GM08714 (cell line): ENCODE data around the gene PDE3A.

Source experiments
- H3K4me3 ChIP-seq: fragments of 200-500 bp; sonication (Bioruptor generic); 2 replicates; pipeline ENCODE4 v1.5.1; 2014; ENCODE audit warnings: mild to moderate bottlenecking, low read length, inconsistent platforms
- ZNF274 ChIP-seq: IDR thresholded peaks from 2 replicates; pipeline ENCODE4 v1.6.1; 2012; ENCODE audit warnings: mild to moderate bottlenecking, low read depth, low read length

Gene PDE3A

GRCh38 chr12:20494851-20495250 lies 126.5 kb downstream of the PDE3A start:
- no peak overlapping the region for H3K4me3 ChIP-seq
- no peak for TF ChIP-seq ZNF274

- no peak for TF ChIP-seq ZNF274
- no peak overlapping the region for H3K4me3 ChIP-seq
These were observed 127.7 kb downstream of the PDE3A start for GRCh38 chr12:20495997-20496396.

- H3K4me3 ChIP-seq = no peak overlapping the region
- TF ChIP-seq ZNF274 = no peak
These were observed 129.4 kb downstream of the PDE3A start for GRCh38 chr12:20497707-20498106.

GRCh38 chr12:20501958-20502357 lies 133.6 kb downstream of the PDE3A start:
- no peak for TF ChIP-seq ZNF274
- no peak overlapping the region for H3K4me3 ChIP-seq

GRCh38 chr12:20503858-20504257 lies 135.5 kb downstream of the PDE3A start:
- no peak for TF ChIP-seq ZNF274
- H3K4me3 ChIP-seq = no peak overlapping the region

DNA sequence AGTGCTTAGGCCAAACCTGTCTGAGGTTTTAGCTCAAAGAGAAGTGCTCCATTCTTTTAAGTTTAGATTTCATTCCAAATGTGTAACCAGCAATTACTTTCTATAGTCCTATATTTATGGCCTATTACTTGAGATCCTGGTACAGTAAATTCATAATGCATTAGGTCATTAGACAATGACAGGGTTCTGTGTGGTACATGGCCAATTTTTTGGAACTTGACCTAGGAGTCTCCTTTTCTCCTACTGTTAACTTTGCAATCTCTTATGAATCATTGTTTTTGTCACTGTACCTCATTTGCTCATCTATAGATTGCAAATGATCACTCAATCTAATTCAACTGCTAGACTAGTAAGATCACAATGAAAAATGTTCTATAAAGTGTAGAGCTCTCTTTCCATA lies 136.7 kb downstream of the PDE3A start:
- no peak for TF ChIP-seq ZNF274
- no peak overlapping the region for H3K4me3 ChIP-seq

- no peak for TF ChIP-seq ZNF274
- no peak overlapping the region for H3K4me3 ChIP-seq
These were observed 138.7 kb downstream of the PDE3A start for GRCh38 chr12:20507056-20507455.

DNA sequence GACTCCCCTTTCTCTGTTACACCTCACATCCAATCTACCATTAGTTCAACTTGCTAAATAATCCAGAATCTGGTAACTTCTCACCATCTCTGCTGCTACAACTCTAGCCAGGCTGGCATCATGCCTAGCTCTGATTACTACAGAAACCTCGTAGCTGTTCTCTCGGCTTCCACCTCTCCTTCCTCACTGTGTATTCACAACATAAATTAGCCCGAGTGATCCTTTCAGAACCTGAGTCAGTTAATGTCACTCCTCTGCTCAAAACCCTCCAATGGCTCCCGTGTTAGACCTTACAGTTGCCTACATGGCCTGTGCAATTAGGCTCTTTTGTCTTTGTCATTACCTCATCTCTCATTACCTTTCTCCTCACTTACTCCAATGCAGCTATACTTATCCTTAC lies 139.4 kb downstream of the PDE3A start:
- TF ChIP-seq ZNF274 = no peak
- no peak overlapping the region for H3K4me3 ChIP-seq

- TF ChIP-seq ZNF274 = no peak
- no peak overlapping the region for H3K4me3 ChIP-seq
These were observed 140.0 kb downstream of the PDE3A start for GRCh38 chr12:20508359-20508758.

DNA sequence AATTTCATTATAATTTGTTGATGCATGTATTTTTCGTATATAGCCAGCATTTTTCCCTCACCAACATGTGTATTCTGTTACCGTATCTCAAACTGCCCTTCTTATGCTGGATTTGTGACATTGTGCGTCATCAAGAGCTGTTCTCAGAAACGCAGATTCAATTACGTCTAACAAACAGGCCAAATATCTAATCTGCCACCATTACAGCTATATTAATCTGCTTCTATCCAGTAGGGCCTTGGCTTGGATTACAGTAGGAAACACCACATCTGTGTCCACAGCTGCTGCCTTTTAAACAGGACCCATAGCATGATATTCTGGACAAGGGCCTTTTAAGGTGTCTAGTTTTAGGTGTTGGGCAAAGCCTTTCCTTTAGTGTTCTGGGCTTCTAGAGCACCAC lies 140.6 kb downstream of the PDE3A start:
- TF ChIP-seq ZNF274 = no peak
- no peak overlapping the region for H3K4me3 ChIP-seq

DNA sequence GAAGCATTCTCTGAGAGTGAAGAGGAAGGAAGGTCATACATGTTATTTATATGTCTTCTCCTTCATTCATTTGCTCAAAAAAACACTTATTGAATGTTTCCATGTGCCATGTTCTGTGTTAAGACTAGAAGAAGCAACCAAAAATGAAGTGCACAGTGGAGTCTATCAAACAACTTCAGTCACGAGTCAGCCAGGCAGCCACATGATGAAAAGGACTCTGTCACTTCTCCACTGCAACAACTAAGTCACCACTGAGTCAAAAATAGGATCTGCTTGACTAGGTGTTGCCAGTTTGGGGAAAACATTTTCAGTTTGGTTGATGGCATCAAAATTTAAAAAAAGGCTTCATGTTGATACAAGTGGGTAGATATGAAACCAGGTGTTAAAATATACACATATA lies 142.5 kb downstream of the PDE3A start:
- no peak overlapping the region for H3K4me3 ChIP-seq

DNA sequence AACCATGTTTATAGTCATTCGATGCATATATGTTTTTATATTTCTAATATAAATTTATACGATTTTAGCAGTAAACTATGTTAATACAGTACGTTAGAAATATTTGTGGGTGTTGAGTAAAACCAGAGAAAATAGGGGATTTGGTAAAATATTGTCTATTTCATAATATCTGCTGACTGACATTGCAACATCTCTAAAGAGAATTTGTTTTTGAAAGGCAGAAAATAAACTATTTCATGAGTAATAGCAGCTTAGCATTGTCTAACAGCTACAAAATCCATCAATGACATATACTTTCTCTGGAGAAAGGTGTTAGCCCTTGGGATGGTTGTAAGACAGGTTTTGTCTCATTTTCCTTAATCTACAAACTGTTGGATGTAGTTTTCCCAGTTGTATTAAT lies 144.9 kb downstream of the PDE3A start:
- no peak overlapping the region for H3K4me3 ChIP-seq
- TF ChIP-seq ZNF274 = no peak

More for the DNA sequence above, 142.5 kb downstream of the PDE3A start:
- no peak for TF ChIP-seq ZNF274

DNA sequence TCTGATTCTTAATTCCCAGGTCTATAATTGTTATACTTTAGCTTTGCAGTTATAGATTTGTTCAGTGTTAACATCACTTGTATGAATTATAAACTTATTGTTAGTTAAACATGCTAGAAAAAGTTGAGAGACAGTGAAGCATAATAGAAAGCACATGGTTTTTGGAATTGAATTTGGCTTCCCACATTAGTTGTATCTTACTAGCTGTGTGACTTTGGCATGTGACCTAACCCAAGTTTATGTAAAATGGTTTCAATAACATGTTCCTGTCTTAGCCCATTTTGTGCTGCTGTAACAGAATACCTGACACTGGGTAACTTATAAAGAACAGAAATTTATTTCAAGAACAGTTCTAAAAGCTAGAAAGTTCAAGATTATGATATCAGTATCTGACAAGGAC lies 146.3 kb downstream of the PDE3A start:
- no peak for TF ChIP-seq ZNF274
- H3K4me3 ChIP-seq = no peak overlapping the region

DNA sequence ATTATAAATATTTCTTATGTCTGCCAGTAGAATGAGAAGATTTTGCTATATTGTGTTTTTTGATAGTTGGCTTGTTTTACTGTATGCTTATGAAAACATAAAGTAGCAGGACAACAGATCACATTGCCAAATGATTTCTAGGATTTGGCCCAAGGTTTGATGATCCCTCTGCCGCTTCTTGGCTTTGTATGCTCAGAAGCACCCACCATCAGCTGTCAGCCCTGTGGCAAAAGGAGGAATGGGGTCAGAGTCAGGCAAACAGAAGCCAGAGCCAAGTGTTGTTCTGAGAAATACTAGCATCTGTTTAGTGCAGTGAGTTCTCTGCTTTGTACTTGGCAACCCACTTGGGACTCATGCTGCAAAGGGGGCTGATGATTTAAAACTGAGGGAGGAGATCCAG lies 152.2 kb downstream of the PDE3A start:
- no peak overlapping the region for H3K4me3 ChIP-seq
- TF ChIP-seq ZNF274 = no peak

GRCh38 chr12:20523658-20524057 lies 155.3 kb downstream of the PDE3A start:
- TF ChIP-seq ZNF274 = no peak
- no peak overlapping the region for H3K4me3 ChIP-seq

GRCh38 chr12:20524113-20524512 lies 155.8 kb downstream of the PDE3A start:
- no peak overlapping the region for H3K4me3 ChIP-seq
- TF ChIP-seq ZNF274 = no peak
